ENCODE measurements around the gene RBM24. TPM values are rescaled to one million over a fixed set of nuclear protein-coding genes. Genes with fewer than 3 reads are reported as not detected.

RBM24 gene
- total RNA-seq, 3 donors from 2014 or later = 1.3 to 2.5 (median 1.8) TPM

DNA sequence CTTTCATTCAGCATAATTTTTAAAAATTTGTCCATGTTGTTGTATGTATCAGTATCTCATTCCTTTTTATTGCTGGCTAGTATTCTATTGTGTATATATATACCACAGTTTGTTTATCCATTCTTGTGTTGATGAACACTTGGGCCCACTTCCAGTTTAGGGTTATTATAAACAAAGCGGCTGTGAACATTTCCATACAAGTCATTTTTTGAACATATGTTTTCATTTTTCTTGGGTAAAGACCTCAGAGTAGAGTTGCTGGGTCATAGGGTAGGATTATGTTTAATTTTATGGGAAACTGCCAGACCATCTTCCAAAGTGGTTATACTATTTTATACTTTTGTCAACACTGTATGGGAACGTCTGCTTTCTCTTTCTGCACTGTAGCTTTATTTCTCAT lies 55.3 kb downstream of the RBM24 start:
- no peak overlapping the region for H3K4me3 ChIP-seq
- intact Hi-C loops (cut with DNase I; ENCODE audit: low total_unique reads) = no loop called here
- H3K27ac ChIP-seq = no peak overlapping the region
- no peaks in the 10 kb centered on the region for H3K4me1 ChIP-seq
- no peak for DNase-seq (ENCODE audit: low spot score in 2 of 2)
- H3K27me3 ChIP-seq = no peaks in the 10 kb centered on the region
- H3K36me3 ChIP-seq = no peaks in the 10 kb centered on the region
- H3K9me3 ChIP-seq = no peaks in the 10 kb centered on the region
- TF ChIP-seq, protein P1, sequence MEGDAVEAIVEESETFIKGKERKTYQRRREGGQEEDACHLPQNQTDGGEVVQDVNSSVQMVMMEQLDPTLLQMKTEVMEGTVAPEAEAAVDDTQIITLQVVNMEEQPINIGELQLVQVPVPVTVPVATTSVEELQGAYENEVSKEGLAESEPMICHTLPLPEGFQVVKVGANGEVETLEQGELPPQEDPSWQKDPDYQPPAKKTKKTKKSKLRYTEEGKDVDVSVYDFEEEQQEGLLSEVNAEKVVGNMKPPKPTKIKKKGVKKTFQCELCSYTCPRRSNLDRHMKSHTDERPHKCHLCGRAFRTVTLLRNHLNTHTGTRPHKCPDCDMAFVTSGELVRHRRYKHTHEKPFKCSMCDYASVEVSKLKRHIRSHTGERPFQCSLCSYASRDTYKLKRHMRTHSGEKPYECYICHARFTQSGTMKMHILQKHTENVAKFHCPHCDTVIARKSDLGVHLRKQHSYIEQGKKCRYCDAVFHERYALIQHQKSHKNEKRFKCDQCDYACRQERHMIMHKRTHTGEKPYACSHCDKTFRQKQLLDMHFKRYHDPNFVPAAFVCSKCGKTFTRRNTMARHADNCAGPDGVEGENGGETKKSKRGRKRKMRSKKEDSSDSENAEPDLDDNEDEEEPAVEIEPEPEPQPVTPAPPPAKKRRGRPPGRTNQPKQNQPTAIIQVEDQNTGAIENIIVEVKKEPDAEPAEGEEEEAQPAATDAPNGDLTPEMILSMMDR (IDR thresholded peaks at IDR 0.05) = no peak
- TF ChIP-seq POLR2AphosphoS5 (IDR thresholded peaks at IDR 0.05) (no peak), POLR2A (IDR thresholded peaks at IDR 0.05) (no peak)

- H3K4me1 ChIP-seq = no peaks in the 10 kb centered on the region
- H3K9me3 ChIP-seq = no peaks in the 10 kb centered on the region
- no peak overlapping the region for H3K27ac ChIP-seq
- H3K36me3 ChIP-seq = no peaks in the 10 kb centered on the region
- TF ChIP-seq, protein P1 (IDR thresholded peaks at IDR 0.05) = no peak
- no peak for TF ChIP-seq POLR2AphosphoS5 (IDR thresholded peaks at IDR 0.05)
- no peak for TF ChIP-seq POLR2A (IDR thresholded peaks at IDR 0.05)
- DNase-seq (ENCODE audit: low spot score in 2 of 2) = no peak
- H3K4me3 ChIP-seq = no peak overlapping the region
- H3K27me3 ChIP-seq = no peaks in the 10 kb centered on the region
- intact Hi-C loops (cut with DNase I; ENCODE audit: low total_unique reads) = no loop called here
Measured at GRCh38 chr6:17339308-17339670, 58.1 kb downstream of the RBM24 start.

GRCh38 chr6:17341117-17341805 lies 60.1 kb downstream of the RBM24 start:
- H3K36me3 ChIP-seq = no peaks in the 10 kb centered on the region
- H3K9me3 ChIP-seq = no peaks in the 10 kb centered on the region
- H3K27me3 ChIP-seq = no peaks in the 10 kb centered on the region
- intact Hi-C loops (cut with DNase I; ENCODE audit: low total_unique reads) = no loop called here
- no peak for DNase-seq (ENCODE audit: low spot score in 2 of 2)
- no peak overlapping the region for H3K4me3 ChIP-seq
- H3K27ac ChIP-seq = no peak overlapping the region
- TF ChIP-seq POLR2AphosphoS5 (IDR thresholded peaks at IDR 0.05) (no peak), POLR2A (IDR thresholded peaks at IDR 0.05) (no peak)
- TF ChIP-seq, protein P1 (IDR thresholded peaks at IDR 0.05) = no peak
- H3K4me1 ChIP-seq = no peaks in the 10 kb centered on the region

GRCh38 chr6:17341891-17342290 lies 60.7 kb downstream of the RBM24 start:
- no peak for TF ChIP-seq POLR2A (IDR thresholded peaks at IDR 0.05)
- TF ChIP-seq, protein P1 (IDR thresholded peaks at IDR 0.05) = no peak
- no peak for TF ChIP-seq POLR2AphosphoS5 (IDR thresholded peaks at IDR 0.05)
- no peak for DNase-seq (ENCODE audit: low spot score in 2 of 2)
- Histone ChIP-seq H3K27me3 (no peaks in the 10 kb centered on the region), H3K4me3 (no peak overlapping the region), H3K9me3 (no peaks in the 10 kb centered on the region), H3K27ac (no peak overlapping the region), H3K4me1 (no peaks in the 10 kb centered on the region), H3K36me3 (no peaks in the 10 kb centered on the region)
- intact Hi-C loops (cut with DNase I; ENCODE audit: low total_unique reads) = no loop called here

DNA sequence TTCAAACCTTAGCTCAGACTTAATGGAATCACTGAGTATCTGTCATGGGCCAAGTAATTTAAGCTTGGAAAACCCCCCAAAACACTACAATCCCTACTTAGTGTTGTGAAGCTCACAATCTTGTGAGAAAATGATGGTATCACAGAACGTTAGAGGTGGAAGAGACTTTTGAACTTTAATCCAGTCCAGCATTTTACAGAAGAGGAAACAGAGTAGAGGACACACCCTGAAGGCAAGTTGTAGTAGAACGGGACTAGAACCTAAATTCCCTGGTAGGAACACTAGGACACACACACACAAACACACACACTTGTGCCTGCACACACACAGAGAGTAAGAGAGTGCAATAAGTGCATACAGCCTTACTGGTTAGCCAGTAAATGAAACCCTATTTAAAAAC lies 62.1 kb downstream of the RBM24 start:
- TF ChIP-seq, protein P1 (IDR thresholded peaks at IDR 0.05) = no peak
- TF ChIP-seq POLR2A (IDR thresholded peaks at IDR 0.05) (no peak), POLR2AphosphoS5 (IDR thresholded peaks at IDR 0.05) (no peak)
- Histone ChIP-seq H3K4me1 (no peaks in the 10 kb centered on the region), H3K27ac (no peak overlapping the region), H3K27me3 (no peaks in the 10 kb centered on the region), H3K9me3 (no peaks in the 10 kb centered on the region), H3K36me3 (no peaks in the 10 kb centered on the region), H3K4me3 (no peak overlapping the region)
- intact Hi-C loops (cut with DNase I; ENCODE audit: low total_unique reads) = no loop called here
- no peak for DNase-seq (ENCODE audit: low spot score in 2 of 2)

Other genes with a start within 250 kb of the RBM24 start
- gene STMND1, start 179.3 kb upstream of the RBM24 start, total RNA-seq = 1 to 10 TPM in 1 of 3 donors, under 1 TPM in 1, not detected in 1; 0.98 to 2.5 TPM
- 10 to 100 TPM in 1 of 3 donors, 1 to 10 TPM in 2; 3.9 to 15.1 (median 7.5) TPM for gene CAP2, start 112.2 kb downstream of the RBM24 start, total RNA-seq

Measured in breast epithelium (tissue), 4 donors.